ENCODE measurements around the gene RHOB.
A peak's percentile ranks its signal among the peaks of the same experiment; 100 is the strongest.

Gene RHOB

GRCh38 chr2:20403774-20404312 is 43.0 kb upstream of the RHOB start:
- no peak overlapping the region for H3K4me3 ChIP-seq (ENCODE audit: low read depth, low read length)
- TF ChIP-seq, protein P1, sequence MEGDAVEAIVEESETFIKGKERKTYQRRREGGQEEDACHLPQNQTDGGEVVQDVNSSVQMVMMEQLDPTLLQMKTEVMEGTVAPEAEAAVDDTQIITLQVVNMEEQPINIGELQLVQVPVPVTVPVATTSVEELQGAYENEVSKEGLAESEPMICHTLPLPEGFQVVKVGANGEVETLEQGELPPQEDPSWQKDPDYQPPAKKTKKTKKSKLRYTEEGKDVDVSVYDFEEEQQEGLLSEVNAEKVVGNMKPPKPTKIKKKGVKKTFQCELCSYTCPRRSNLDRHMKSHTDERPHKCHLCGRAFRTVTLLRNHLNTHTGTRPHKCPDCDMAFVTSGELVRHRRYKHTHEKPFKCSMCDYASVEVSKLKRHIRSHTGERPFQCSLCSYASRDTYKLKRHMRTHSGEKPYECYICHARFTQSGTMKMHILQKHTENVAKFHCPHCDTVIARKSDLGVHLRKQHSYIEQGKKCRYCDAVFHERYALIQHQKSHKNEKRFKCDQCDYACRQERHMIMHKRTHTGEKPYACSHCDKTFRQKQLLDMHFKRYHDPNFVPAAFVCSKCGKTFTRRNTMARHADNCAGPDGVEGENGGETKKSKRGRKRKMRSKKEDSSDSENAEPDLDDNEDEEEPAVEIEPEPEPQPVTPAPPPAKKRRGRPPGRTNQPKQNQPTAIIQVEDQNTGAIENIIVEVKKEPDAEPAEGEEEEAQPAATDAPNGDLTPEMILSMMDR (IDR thresholded peaks at IDR 0.05; ENCODE audit: borderline replicate concordance, insufficient read depth, low read depth, low read length): no peak

GRCh38 chr2:20404950-20405349 is 41.9 kb upstream of the RHOB start:
- TF ChIP-seq, protein P1 (IDR thresholded peaks at IDR 0.05; ENCODE audit: borderline replicate concordance, insufficient read depth, low read depth, low read length): no peak

DNA sequence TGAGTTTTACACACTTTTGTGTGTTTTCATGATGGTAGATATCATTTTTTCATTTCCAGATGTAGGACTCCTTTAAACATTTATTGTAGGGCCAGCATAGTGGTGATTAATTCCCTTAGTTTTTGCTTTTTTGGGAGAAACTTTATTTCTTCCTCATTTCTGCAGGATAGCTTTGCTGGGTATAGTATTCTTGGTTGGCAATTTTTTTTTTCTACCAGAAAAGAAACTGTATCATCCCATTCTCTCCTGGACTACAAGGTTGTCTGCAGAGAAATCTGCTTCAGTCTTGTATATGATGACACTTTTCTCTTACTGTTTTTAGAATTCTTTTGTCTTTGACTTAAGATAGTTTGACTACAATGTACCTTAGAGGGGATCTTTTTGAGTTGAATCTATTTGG is 37.8 kb upstream of the RHOB start:
- TF ChIP-seq, protein P1 (IDR thresholded peaks at IDR 0.05; ENCODE audit: borderline replicate concordance, insufficient read depth, low read depth, low read length): no peak
- H3K4me3 ChIP-seq (ENCODE audit: low read depth, low read length): no peak overlapping the region

More at GRCh38 chr2:20404950-20405349, 41.9 kb upstream of the RHOB start:
- H3K4me3 ChIP-seq (ENCODE audit: low read depth, low read length): no peak overlapping the region

- TF ChIP-seq, protein P1 (IDR thresholded peaks at IDR 0.05; ENCODE audit: borderline replicate concordance, insufficient read depth, low read depth, low read length): no peak
- H3K4me3 ChIP-seq (ENCODE audit: low read depth, low read length): no peak overlapping the region
Measured at GRCh38 chr2:20410556-20411277, 36.2 kb upstream of the RHOB start.

GRCh38 chr2:20411361-20411894 is 35.4 kb upstream of the RHOB start:
- no peak overlapping the region for H3K4me3 ChIP-seq (ENCODE audit: low read depth, low read length)
- TF ChIP-seq, protein P1 (IDR thresholded peaks at IDR 0.05; ENCODE audit: borderline replicate concordance, insufficient read depth, low read depth, low read length): peak; percentile 90

DNA sequence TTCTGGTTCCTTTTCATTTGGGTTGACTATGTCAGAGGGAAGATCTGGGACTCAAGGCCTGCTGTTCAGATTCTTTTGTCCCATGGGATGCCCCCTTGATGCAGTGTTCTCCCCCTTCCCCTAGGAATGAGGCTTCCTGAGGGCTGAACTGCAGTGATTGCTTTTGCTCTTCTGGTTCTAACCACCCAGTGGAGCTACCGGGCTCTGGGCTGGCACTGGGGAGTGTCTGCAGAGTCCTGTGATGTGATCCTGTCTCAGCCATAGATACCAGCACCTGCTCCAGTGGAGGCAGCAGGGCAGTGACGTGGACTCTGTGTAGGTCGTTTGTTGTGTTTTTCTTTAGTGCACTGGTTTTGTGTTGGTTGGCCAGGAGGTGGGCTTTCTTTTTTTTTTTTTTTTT is 32.1 kb upstream of the RHOB start:
- TF ChIP-seq, protein P1 (IDR thresholded peaks at IDR 0.05; ENCODE audit: borderline replicate concordance, insufficient read depth, low read depth, low read length): no peak
- no peak overlapping the region for H3K4me3 ChIP-seq (ENCODE audit: low read depth, low read length)

DNA sequence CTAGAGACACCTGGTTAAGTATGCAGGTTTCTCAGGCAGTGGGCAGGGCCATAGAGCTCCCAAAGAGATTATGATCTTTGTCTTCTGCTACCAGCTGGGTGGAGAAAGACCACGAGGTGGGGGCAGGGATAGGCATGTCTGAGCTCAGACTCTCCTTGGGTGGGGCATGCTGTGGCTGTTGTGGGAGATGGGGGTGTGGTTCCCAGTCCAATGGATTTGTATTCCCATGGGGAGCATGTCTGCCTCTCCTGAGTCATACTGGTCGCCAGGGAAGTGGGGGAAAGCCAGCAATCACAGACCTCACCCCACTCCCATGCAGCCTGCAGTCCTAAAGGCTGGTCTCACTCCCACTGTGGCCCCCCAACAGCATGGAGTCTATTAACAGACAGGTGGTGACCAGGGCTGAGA is 31.4 kb upstream of the RHOB start:
- no peak overlapping the region for H3K4me3 ChIP-seq (ENCODE audit: low read depth, low read length)
- TF ChIP-seq, protein P1 (IDR thresholded peaks at IDR 0.05; ENCODE audit: borderline replicate concordance, insufficient read depth, low read depth, low read length): no peak

All from GM12875 (cell line).